Testis (tissue), 2 donors: ENCODE results near the gene CPNE6.
"Not testable (repeated sequence)": the region's sequence is repeated elsewhere in the genome, so short reads cannot be mapped to it uniquely, and the experiment has no call there.

Source experiments
- CTCF ChIP-seq, 3 experiments: fragments of 450-650 bp in 2 of 3; fragments of 200-600 bp in 1 of 3; sonication (generic) in 1 of 3; IDR thresholded peaks; one replicate each; pipeline ENCODE4 v1.5.1; 2016 to 2019; ENCODE audit warnings: antibody characterized with exemption in 3 of 3, mild to moderate bottlenecking in 2 of 3, moderate library complexity in 1 of 3
- POLR2A ChIP-seq: fragments of 450-650 bp; IDR thresholded peaks from one replicate; pipeline ENCODE4 v1.6.1; 2017; ENCODE audit warnings: antibody characterized with exemption, mild to moderate bottlenecking, moderate library complexity

GRCh38 chr14:24050753-24051152 lies 20.6 kb upstream of the CPNE6 start:
- TF ChIP-seq CTCF (IDR thresholded peaks at IDR 0.05); POLR2A: not testable (repeated sequence)
